ENCODE data around the gene VCL. TPM values are rescaled to one million over a fixed set of nuclear protein-coding genes. Genes with fewer than 3 reads are reported as not detected.

Gene VCL
- total RNA-seq, 1 donor from 2014 or later = 42.1 TPM

GRCh38 chr10:74104996-74105395, 107.1 kb downstream of the VCL start:
- H3K4me1 Mint-ChIP-seq (ENCODE audit: low read depth, unreplicated experiment) = no peaks in the 10 kb centered on the region
- peaks cover 2% of the 10 kb centered on the region for H3K9me3 Mint-ChIP-seq (ENCODE audit: unreplicated experiment)
- H3K36me3 Mint-ChIP-seq (ENCODE audit: unreplicated experiment) = peaks cover 6% of the 10 kb centered on the region
- TF ChIP-seq CTCF (IDR thresholded peaks at IDR 0.05; ENCODE audit: partially characterized antibody, unreplicated experiment) = no peak
- H3K27ac Mint-ChIP-seq (ENCODE audit: unreplicated experiment) = no peak overlapping the region
- H3K27me3 Mint-ChIP-seq (ENCODE audit: unreplicated experiment) = peaks cover 2% of the 10 kb centered on the region
- no peak for DNase-seq
- no peak overlapping the region for H3K4me3 Mint-ChIP-seq (ENCODE audit: unreplicated experiment)

GRCh38 chr10:74107391-74107790, 109.5 kb downstream of the VCL start:
- no peak overlapping the region for H3K4me3 Mint-ChIP-seq (ENCODE audit: unreplicated experiment)
- H3K4me1 Mint-ChIP-seq (ENCODE audit: low read depth, unreplicated experiment) = no peaks in the 10 kb centered on the region
- no peak for TF ChIP-seq CTCF (IDR thresholded peaks at IDR 0.05; ENCODE audit: partially characterized antibody, unreplicated experiment)
- peaks cover 6% of the 10 kb centered on the region for H3K36me3 Mint-ChIP-seq (ENCODE audit: unreplicated experiment)
- H3K27me3 Mint-ChIP-seq (ENCODE audit: unreplicated experiment) = no peaks in the 10 kb centered on the region
- H3K9me3 Mint-ChIP-seq (ENCODE audit: unreplicated experiment) = peaks cover 2% of the 10 kb centered on the region
- no peak for DNase-seq
- H3K27ac Mint-ChIP-seq (ENCODE audit: unreplicated experiment) = no peak overlapping the region

- H3K4me1 Mint-ChIP-seq (ENCODE audit: low read depth, unreplicated experiment) = no peaks in the 10 kb centered on the region
- H3K27me3 Mint-ChIP-seq (ENCODE audit: unreplicated experiment) = peaks cover 1% of the 10 kb centered on the region
- no peak for DNase-seq
- H3K27ac Mint-ChIP-seq (ENCODE audit: unreplicated experiment) = no peak overlapping the region
- H3K36me3 Mint-ChIP-seq (ENCODE audit: unreplicated experiment) = peaks cover 6% of the 10 kb centered on the region
- no peak overlapping the region for H3K4me3 Mint-ChIP-seq (ENCODE audit: unreplicated experiment)
- H3K9me3 Mint-ChIP-seq (ENCODE audit: unreplicated experiment) = peaks cover under 1% of the 10 kb centered on the region
- TF ChIP-seq CTCF (IDR thresholded peaks at IDR 0.05; ENCODE audit: partially characterized antibody, unreplicated experiment) = no peak
These were observed 111.5 kb downstream of the VCL start for GRCh38 chr10:74109452-74109851.

- Mint-ChIP-seq H3K4me3 (ENCODE audit: unreplicated experiment) (no peak overlapping the region), H3K27ac (ENCODE audit: unreplicated experiment) (no peak overlapping the region), H3K4me1 (ENCODE audit: low read depth, unreplicated experiment) (no peaks in the 10 kb centered on the region), H3K36me3 (ENCODE audit: unreplicated experiment) (peaks cover 6% of the 10 kb centered on the region), H3K9me3 (ENCODE audit: unreplicated experiment) (no peaks in the 10 kb centered on the region), H3K27me3 (ENCODE audit: unreplicated experiment) (peaks cover 3% of the 10 kb centered on the region)
- no peak for TF ChIP-seq CTCF (IDR thresholded peaks at IDR 0.05; ENCODE audit: partially characterized antibody, unreplicated experiment)
- no peak for DNase-seq
These were observed 112.2 kb downstream of the VCL start for GRCh38 chr10:74110120-74110519.

DNA sequence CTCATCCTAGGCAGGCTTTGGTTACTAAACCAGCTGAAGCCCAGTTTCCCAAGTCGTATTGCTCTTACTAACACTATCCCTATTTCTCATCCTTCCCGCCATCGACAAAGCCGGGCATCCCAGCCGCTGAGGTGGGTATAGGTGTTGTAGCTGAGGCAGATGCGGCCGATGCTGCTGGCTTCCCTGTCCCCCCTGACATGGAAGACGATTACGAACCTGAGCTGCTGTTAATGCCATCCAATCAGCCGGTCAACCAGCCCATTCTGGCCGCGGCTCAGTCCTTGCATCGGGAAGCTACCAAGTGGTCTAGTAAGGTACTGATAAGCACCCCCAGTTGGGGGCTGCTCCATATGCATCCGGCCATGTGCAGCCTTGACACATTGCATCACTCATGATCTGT, 113.9 kb downstream of the VCL start:
- H3K4me1 Mint-ChIP-seq (ENCODE audit: low read depth, unreplicated experiment) = no peaks in the 10 kb centered on the region
- no peak overlapping the region for H3K27ac Mint-ChIP-seq (ENCODE audit: unreplicated experiment)
- H3K4me3 Mint-ChIP-seq (ENCODE audit: unreplicated experiment) = no peak overlapping the region
- peaks cover 2% of the 10 kb centered on the region for H3K9me3 Mint-ChIP-seq (ENCODE audit: unreplicated experiment)
- TF ChIP-seq CTCF (IDR thresholded peaks at IDR 0.05; ENCODE audit: partially characterized antibody, unreplicated experiment) = no peak
- peaks cover 3% of the 10 kb centered on the region for H3K27me3 Mint-ChIP-seq (ENCODE audit: unreplicated experiment)
- DNase-seq = no peak
- peaks cover 6% of the 10 kb centered on the region for H3K36me3 Mint-ChIP-seq (ENCODE audit: unreplicated experiment)

All from glutamatergic neuron (in vitro differentiated cells).